HG03442 (cell line): ENCODE measurements around the gene MUC15.

Experiments used
- ATAC-seq: cut with Tn5 transposase; IDR thresholded peaks from one replicate; pipeline ENCODE4 v1.9.1; 2021; ENCODE audit warnings: mild to moderate bottlenecking, moderate library complexity; ENCODE audit not compliant: unreplicated experiment

Gene MUC15

DNA sequence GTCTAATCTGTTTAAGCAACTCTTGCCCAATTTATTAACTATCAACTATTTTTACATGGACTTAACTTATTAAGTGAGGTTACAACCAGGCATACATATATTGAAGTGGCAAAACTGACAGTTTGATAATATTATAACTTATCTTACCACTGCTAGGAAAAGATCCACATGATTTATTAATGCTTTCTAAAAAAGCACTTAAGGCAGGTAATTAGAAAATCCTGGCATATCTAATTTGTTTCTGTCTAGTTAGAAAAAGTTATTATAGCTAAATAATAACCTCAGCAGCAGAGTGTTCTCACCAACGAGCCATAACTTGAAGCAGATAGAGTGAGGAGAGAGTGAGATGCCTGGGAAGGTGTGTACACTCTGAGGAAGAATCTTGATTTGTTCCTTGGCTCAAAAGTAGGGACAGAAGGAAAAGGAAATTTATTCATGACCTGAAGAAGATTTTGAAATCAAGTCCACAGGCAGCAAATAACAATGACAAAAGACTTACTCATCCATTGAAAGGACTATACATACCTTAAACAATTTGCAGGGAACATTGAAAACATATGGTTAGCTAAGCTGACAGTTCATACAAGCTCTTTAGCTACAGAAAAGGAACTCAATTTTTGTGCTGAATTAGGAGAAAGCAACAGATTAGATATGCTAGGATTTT is 7.1 kb upstream of the MUC15 start:
- ATAC-seq, result no peak

DNA sequence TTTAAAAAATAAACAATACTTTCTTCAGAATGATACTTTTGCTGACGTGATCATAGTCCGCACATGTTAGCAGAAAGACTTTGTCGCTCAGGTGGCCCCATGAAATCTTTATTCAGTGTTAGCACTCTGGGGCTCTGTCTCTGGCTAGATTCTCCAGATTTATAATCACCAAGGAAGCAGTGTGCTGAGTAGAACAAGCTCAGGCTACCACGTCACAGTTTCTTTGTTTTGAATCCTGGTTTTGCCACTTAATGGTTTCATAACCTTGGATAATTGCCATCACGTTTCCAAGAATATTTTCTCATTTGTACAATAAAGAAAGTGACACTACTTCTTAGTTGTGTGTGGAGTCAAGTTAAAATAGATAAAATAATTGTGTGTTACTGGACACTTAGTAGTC is 3.9 kb upstream of the MUC15 start:
- no peak for ATAC-seq

DNA sequence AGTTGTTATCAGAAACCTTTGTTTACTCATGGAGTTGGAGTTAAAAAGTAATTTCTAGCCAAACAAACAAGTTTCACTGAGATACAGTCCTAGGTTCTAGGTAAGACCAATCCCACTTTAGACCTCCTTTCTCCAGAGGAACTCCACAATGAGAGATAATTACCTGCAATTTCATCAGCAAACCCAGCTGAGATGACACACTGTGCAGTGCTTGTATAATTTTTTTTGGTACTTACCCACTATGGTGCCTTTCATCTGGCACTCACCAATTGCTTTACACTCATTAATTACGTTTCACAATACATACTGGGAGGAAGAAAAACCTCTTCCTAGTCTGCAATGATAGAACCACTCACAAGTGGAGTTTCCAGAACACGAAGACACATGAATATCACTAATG is 1.8 kb upstream of the MUC15 start:
- ATAC-seq, result no peak

DNA sequence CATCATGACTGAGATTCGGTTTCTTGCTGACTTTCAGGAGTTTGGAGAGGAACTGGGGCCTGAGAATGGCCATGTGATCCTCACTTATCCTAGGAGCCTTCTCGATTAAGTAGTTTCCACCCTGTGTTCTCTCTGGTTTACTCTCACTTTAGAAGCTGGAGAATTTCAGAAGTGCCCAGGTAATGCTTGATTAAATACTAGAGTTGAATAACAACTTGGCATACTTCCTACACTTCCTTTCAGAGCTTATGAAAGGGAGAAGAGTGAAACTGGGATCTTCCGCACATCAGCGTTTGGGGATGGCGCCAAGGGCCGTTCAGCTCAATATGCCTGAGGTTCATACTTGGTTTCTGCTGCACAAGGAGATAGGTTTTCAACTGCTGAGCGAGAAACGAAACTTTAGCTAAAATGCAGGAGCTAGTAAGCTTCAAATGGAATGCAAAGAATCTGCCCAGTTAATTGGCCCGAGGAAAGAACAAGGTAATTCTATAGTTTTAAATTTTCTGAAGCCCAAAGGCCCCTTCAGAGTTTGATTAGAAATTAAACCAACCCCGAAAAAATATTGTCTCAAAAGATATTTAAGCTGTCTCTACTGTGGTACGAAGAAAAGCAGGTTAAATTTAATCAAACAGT is 823 bp upstream of the MUC15 start:
- no peak for ATAC-seq

DNA sequence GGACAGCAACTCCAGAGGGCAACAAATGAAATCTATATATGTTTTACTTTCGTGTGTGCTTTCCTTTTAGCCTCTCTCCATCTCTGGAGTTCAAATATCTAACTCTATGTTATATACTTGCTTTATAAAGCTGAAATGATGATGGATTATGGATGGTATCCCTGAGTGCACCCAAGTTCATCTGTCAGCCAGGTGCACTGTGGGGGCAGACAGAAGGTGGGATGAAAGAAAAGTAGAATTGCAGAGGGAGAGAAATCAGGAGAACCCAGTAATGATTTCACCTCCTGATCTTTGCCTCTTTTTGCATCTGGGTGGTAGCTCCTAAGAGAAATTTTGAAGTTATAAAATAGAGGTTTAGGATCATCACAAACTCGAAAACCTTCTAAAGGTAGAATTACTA is 2.4 kb downstream of the MUC15 start:
- ATAC-seq, result no peak

DNA sequence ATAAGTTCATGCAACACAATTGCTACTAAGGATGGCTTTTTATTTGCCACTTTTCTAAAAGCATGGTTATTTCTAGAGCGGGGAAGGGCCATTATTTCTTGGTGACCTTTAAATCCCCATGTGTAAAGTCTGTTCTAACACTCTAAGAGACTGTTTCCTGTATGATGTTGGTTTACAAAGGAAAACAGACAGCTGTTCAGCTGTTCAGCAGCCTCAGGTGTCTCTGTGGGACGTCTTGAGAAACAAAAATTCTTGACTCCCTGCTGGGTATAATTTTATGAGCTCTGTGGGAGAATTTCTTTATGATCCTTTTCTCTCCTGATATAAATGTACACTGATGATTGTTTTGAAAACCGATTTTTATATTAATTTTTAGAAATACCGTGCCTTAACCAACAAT is 13.9 kb downstream of the MUC15 start:
- no peak for ATAC-seq

DNA sequence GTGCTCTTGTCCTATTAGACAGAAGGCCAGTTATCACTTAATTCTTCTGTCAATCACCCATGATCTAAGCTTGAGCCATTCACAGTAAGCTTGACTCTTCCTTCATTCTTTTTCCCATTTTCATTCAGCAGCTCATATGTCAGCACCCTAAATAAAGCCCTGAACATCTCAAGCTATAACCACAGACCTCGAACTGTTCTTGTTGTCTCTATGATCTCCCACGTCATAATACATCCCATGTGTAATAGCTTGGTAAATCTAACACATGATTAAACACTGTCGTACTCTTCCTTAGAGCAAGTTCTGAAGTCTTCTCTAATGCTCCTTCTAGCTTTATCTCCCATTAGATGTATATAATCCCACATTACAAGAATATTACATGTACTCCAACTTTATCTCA is 14.4 kb downstream of the MUC15 start:
- no peak for ATAC-seq

DNA sequence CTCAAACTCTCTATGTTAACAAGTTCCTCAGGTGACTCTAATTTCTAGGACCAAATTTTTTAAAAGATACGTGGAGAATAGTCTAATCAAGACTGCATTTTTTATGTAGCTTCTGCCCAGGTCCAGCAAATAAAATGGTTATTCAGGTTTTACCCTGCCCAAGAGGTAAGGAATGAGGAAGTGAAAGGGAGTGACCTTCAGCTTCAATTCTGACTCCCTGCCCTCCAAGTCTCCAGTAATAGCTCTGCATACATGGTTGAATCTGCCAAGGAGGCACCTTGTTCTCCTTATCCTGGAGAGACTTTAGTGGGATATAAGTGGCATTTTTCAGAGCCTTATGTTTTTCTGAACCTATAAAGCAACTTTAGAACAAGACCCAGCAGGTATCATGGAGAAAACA is 15.5 kb downstream of the MUC15 start:
- ATAC-seq, result no peak

DNA sequence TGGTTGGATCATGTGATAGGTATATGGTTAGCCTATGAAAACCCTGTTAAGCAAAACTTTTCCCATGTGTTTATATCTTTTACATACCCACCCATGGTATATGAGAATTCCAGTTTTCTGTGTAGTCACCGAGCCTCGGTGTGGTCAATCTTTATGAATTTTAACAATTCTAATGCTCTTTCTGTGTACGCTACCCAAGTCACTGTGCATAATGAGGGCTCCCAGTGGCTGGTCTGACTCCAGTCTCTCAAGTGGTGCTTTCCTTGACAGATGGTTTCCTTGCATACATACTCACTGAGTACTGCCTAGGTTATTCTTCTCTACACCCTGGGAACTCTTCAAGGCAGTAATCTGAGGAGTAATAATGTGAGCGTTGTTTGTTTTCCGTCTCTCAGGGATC is 17.6 kb downstream of the MUC15 start:
- ATAC-seq, result no peak

DNA sequence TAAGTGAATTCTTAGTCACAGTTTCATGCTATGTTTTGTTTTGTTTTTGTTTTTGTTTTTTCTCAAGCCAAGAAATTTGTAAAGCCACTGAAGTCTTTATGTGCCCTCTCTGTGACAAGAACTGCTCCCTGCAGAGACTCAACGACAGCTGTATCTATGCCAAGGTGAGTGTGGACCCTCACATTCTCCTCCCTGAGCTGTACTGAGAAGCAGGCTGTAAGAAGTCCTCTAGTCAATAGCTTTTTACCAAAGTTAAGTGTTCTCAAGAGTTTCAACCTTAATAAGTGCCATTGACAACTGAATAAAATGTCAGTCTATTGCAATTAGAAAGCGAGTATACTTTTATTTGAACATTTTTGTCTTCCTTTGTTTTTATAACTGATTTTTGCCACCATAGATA is 18.9 kb downstream of the MUC15 start:
- ATAC-seq, result no peak

DNA sequence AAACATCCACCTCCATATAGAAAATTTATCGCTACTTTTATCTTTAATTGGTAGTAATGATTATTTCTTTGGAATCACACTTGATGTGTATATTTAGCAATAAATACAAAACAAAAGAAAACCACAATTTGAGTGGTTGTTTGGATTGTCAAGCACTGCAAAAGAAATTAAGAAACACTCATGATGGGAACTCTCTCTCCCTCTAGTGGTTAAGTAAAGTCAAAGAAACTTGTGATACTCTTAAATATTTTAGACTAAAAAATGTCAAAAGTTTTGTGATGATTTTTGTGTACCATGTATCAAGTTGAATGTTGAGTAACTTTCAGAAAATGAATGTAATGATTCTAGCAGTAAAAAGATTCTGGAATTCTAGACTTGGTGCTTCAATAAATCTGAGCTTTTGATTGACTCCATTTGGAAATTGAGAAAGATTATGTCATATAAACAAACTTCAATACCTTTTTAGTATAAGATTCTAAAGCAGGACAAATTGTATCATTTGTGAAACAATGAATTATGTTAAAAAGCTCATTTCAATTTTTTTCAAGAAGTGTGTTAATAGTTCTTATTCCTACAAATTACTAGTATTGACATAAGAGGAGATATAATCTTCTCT is 20.8 kb downstream of the MUC15 start:
- no peak for ATAC-seq

DNA sequence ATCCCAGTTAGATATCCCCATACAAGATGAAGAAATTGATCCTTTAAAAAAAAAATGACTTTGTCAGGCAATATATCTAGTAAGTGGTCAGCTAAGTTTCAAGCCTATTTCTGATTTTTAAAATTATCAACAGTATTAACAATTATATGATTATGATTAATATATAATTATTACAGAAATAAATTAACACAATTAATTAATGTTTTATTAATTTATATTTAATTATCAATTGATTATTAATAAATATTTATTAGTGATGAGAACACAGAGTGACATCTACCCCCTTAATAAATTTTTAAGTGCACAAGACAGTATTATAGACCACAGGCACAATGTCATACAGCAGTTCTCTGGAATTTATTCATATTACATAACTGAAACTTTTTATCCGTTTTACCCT is 22.0 kb downstream of the MUC15 start:
- no peak for ATAC-seq

DNA sequence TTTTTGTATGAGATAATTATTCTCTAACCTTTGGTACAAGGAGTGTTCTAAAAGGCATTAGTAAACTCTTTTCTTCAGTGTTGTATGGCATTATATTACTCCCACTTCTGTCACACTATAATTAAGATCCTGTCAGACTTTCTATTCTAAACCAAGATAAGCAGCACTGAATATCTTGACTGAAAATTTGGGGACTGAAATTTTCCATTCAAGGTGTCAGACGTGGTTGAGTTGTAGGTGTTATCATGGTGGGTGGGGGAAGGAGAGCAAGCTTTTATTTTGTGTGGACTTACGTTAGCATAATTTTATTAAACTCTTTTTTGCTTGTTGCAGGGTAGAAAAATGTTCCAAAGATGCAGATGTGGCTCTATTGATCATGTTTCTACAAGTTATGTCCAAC is 22.9 kb downstream of the MUC15 start:
- no peak for ATAC-seq

DNA sequence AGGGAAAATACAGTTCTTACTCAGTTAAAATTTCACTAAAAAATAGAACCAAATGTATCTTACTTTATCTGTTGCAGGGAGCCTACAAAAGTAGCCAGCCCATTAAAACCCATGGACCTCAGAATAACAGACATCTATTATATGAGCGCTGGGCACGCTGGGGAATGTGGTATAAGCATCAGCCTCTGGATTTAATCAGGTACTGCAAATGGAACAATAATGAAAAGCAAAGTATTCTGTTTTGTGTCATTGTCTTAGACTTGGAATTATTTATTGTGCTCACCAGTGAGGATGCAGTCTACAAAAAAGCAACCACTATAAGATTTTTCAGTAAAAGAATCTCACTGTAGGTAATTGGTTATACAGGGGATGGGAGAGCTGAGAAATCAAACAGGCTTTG is 30.2 kb downstream of the MUC15 start:
- ATAC-seq, result no peak

DNA sequence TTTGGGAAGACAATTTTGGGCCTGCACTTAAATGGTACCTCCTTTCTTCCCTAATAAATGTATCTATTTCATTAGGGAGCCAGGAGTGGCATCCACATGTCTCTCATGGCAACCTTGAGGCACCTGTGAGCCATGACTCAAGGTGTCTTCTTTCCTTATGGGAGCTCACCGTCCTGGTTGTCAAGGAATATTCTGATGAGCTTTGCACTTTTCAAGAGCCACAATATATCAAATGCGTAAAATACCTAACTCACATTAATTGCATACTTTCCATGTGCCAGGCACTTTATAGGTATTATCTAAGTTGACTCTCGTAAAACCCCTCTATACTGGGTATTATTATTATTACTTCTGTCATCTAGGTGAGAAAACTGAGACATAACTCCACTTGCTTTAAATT is 32.5 kb downstream of the MUC15 start:
- ATAC-seq, result no peak

DNA sequence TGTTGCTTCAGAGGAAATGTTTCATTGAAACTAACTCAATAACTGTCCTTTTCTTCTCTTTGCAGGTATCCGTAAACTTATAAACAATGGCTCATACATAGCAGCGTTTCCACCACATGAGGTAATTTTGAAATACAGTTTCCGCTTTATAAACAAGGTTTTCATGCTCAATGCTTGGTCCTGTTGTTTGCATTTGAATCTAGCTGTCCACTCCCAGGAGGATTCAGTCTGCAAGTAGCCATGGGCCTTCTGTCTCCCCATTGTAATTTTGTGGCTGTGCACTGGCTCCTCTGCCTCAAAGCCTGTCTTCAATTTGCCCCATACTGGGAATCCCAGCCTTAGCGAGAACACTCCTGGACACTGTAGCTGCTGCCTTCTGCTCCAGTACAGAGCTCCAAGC is 34.7 kb downstream of the MUC15 start:
- no peak for ATAC-seq

DNA sequence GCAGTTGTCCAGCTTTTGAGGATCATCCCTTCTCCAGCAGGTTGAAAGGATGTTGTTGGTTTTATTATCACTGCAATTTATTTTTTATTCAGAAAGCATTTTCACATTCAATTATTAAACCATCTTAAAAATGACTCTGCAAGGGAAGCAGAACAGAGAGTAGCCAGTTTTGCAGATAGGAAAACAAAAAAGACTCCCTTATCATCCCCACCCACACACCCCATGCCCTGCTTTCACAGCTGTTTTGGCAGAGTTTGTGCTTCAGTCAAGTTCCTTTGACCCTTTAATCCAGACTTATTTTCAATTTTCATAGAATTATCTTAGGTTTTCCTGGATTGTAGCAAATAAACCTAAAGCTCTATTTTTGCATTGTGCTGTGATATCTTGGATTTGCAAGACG is 44.4 kb downstream of the MUC15 start:
- ATAC-seq, result no peak

DNA sequence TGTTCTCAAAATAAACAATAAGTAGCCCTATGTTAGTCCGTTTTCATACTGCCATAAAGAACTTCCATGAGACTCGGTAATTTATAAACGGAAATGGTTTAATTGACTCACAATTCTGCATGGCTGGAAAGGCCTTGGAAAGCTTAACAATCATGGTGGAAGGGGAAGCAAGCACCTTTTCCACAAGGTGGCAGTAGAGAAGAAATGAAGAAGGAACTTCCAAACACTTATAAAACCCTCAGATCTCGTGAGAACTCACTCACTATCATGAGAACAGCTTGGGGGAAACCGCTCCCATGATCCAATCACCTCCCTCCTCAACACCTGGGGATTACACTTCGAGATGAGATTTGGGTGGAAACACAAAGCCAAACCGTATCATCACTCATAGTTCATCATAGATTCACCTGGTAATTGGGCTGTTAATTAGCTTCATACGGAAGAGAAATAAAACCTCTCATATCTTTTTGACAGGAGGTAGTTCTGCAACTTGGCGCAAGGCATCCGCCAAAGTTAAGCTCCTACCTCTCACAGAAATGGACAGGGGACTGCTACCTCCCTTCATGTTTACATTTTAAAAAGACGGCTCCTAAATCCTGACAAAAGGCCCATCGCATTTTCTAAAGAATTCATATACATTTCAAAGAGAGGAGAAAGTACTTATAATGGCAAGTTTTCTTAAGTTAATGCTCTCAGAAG is 49.0 kb downstream of the MUC15 start:
- ATAC-seq, result no peak

DNA sequence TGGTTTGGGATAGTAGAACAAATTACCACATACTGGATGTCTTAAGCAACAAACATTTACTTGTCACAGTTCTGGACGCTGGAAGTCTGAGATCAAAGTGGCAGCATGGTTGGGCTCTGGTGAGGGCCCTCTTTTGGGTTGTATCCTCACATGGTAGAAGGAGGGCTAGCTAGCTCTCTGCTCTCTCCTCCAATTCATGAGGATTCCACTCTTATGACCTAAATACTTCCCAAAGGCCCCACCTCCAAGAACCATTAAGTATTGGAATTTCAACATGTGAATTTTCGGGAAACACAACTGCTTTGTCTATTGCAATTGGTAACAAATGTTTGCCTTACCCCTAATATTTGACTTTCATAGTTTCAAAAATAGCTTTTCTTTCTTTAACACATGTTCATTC is 52.6 kb downstream of the MUC15 start:
- no peak for ATAC-seq

DNA sequence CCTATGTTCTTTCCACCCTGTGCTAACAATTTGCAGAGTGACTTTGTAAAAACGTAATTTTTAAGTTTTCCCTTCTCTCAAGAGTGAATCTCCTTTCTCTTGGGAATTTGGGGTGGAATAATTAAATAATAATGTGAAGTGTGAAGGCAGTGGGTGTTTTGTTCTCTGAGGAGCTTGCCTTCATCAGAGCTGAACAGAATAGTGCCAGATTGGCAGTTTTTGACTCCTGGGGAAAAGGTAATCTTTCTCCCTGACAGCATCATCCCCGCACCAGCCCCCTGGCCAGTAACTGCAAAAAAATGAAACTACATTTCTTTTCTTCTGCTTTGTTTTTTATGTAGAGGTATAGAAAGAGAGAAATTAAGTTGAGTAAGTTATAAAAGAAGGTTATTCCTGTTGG is 59.9 kb downstream of the MUC15 start:
- no peak for ATAC-seq

DNA sequence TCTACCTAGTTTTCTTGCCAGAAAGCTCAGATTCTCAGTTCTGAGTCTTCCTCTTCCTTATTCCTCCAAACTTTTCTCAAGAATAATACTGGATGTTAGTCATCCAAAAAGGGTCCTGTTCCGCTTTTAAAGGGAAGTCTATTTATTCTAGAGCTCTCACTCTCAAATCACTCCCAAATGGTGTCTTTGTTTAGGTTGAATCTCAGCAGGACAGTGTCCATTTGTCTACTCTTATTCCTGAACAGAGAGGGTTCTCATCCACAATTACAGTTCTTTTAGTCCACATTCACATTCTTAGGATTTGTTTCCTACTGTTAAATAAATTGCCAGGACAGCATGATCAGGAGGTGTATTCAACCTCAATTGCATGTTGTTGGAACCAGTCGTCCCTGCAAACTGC is 61.3 kb downstream of the MUC15 start:
- ATAC-seq, result no peak

DNA sequence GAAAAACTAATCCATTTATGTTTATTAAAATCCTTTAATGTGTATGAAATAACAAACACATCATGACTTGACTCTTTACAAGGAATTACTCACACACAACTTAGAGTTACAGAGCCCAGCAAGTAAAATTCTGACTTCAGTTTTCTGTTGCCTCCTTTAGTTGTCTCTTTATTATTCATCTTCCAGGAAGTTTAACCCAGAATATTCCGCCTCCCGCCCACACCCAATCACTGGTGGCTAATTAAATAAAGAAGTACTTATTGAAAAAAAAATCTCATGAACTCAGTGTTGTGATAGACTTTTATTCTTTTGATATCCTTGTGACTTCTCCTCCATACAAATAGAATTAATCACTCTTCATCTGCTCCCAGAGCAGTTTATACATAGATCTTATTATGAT is 61.9 kb downstream of the MUC15 start:
- no peak for ATAC-seq
